ENCODE measurements around the gene BCL3. TPM values are rescaled to one million over a fixed set of nuclear protein-coding genes. Genes with fewer than 3 reads are reported as not detected.

Gene BCL3
- total RNA-seq, 4 donors from 2014 or later = 12.2 to 113 (median 46.2) TPM

GRCh38 chr19:44722131-44723121 is 26.1 kb upstream of the BCL3 start:
- no peak for DNase-seq (ENCODE audit: low spot score)
- TF ChIP-seq CTCF (IDR thresholded peaks at IDR 0.05) = no peak
- ATAC-seq (ENCODE audit: low FRiP score) = no peak

- peak; percentile 12 for ATAC-seq (ENCODE audit: low FRiP score)
- DNase-seq (ENCODE audit: low spot score) = no peak
- TF ChIP-seq CTCF (IDR thresholded peaks at IDR 0.05) = no peak
Measured at GRCh38 chr19:44723299-44723951, 25.1 kb upstream of the BCL3 start.

GRCh38 chr19:44723952-44724319 is 24.6 kb upstream of the BCL3 start:
- DNase-seq (ENCODE audit: low spot score) (peak; percentile 60), ATAC-seq (ENCODE audit: low FRiP score) (peak; percentile 91)
- TF ChIP-seq CTCF (IDR thresholded peaks at IDR 0.05) = peak in 2 of 3 donors; percentile 72 to 89

GRCh38 chr19:44725251-44725650 is 23.3 kb upstream of the BCL3 start:
- ATAC-seq (ENCODE audit: low FRiP score) = no peak
- TF ChIP-seq CTCF (IDR thresholded peaks at IDR 0.05) = no peak
- DNase-seq (ENCODE audit: low spot score) = no peak

- DNase-seq (ENCODE audit: low spot score) = no peak
- no peak for TF ChIP-seq CTCF (IDR thresholded peaks at IDR 0.05)
- ATAC-seq (ENCODE audit: low FRiP score) = no peak
Measured at GRCh38 chr19:44725684-44726083, 22.8 kb upstream of the BCL3 start.

- no peak for TF ChIP-seq CTCF (IDR thresholded peaks at IDR 0.05)
- no peak for ATAC-seq (ENCODE audit: low FRiP score)
Measured at GRCh38 chr19:44726465-44726864, 22.0 kb upstream of the BCL3 start.

More at GRCh38 chr19:44726465-44726864, 22.0 kb upstream of the BCL3 start:
- DNase-seq (ENCODE audit: low spot score) = no peak
